GM12878 (cell line): Measurements from ENCODE around the gene PPP1R14D. TPM values are rescaled to one million over a fixed set of nuclear protein-coding genes. Genes with fewer than 3 reads are reported as not detected.

Experiments
- ATAC-seq: fragments of 200-7000 bp; cut with Tn5 transposase; 3 replicates; pipeline ENCODE4 v1.9.1; 2020; ENCODE audit warnings: mild to moderate bottlenecking, moderate library complexity
- BruUV-seq: library from RNA; stranded (reverse); fragments of 400-500 nt; replicated peaks from 2 replicates; lab custom pipeline; 2021; lab: Mats Ljungman, UMichigan
- CTCF ChIA-PET: fragments of 300-600 bp; sonication (Branson Sonifier 250); formaldehyde crosslinking; extraction: SDS; loops from one replicate; lab custom pipeline; 2021; ENCODE audit warnings: inconsistent platforms; lab: Yijun Ruan, JAX
- POLR2A ChIA-PET: fragments of 350-600 bp; formaldehyde crosslinking; extraction: SDS; loops from one replicate; lab custom pipeline; 2021; ENCODE audit warnings: inconsistent platforms; lab: Charles Lee
- RAD21 ChIA-PET: fragments of 300-600 bp; sonication (Branson Sonifier 250); formaldehyde crosslinking; loops from one replicate; lab custom pipeline; 2023; ENCODE audit warnings: antibody characterized with exemption; ENCODE audit not compliant: unreplicated experiment; lab: Charles Lee
- SMC1A ChIA-PET: fragments of 300-600 bp; sonication (Branson Sonifier 250); formaldehyde crosslinking; loops from one replicate; lab custom pipeline; 2023; ENCODE audit not compliant: unreplicated experiment, uncharacterized antibody; lab: Charles Lee
- DNase-seq: peaks from one replicate; pipeline ENCODE4 v3.0.0-alpha.2; 2011; ENCODE audit warnings: low read depth, low spot score
- FAIRE-seq: peaks from 3 replicates; lab custom pipeline; 2011; peaks lifted over from hg19 to GRCh38; lab: Jason Lieb, UNC
- H2AFZ ChIP-seq: 2 replicates; pipeline ENCODE4 v1.6.0; 2011; ENCODE audit warnings: low read depth, low read length, control low read depth; ENCODE audit not compliant: control insufficient read depth
- H3K27ac ChIP-seq: 2 replicates; pipeline ENCODE4 v1.5.1; 2011; ENCODE audit warnings: control low read depth; ENCODE audit not compliant: control insufficient read depth, insufficient read depth
- H3K27me3 ChIP-seq, 2 experiments: replicated peaks in 1 of 2; 2 replicates each; pipeline versions ENCODE4 v1.6.0 to v1.6.1; 2011; ENCODE audit warnings: low read length in 1 of 2; ENCODE audit not compliant: control insufficient read depth in 2 of 2, insufficient read depth in 2 of 2
- H3K36me3 ChIP-seq, 2 experiments: 2 replicates each; pipeline ENCODE4 v1.5.1; 2011; ENCODE audit warnings: low read length in 1 of 2; ENCODE audit not compliant: control insufficient read depth in 2 of 2, insufficient read depth in 2 of 2
- H3K4me1 ChIP-seq: 2 replicates; pipeline ENCODE4 v1.6.1; 2011; ENCODE audit warnings: mild to moderate bottlenecking, low read length, moderate library complexity, mixed read lengths; ENCODE audit not compliant: control insufficient read depth, insufficient read depth
- H3K4me2 ChIP-seq: 2 replicates; pipeline ENCODE4 v1.6.0; 2011; ENCODE audit warnings: control low read depth; ENCODE audit not compliant: control insufficient read depth, insufficient read depth
- H3K4me3 ChIP-seq: fragments of 200-600 bp; sonication (generic); 2 replicates; pipeline ENCODE4 v1.5.1; 2016
- H3K79me2 ChIP-seq: 2 replicates; pipeline ENCODE4 v1.6.0; 2011; ENCODE audit warnings: low read length; ENCODE audit not compliant: control insufficient read depth, insufficient read depth
- H3K9ac ChIP-seq: 2 replicates; pipeline ENCODE4 v1.8.0; 2011; ENCODE audit warnings: low read length, control low read depth, mixed read lengths; ENCODE audit not compliant: control insufficient read depth, insufficient read depth
- H3K9me3 ChIP-seq: replicated peaks from 3 replicates; pipeline ENCODE4 v1.5.1; 2011; ENCODE audit warnings: mild to moderate bottlenecking, low read length; ENCODE audit not compliant: control insufficient read depth, insufficient read depth
- H4K20me1 ChIP-seq: 2 replicates; pipeline ENCODE4 v1.6.0; 2011; ENCODE audit not compliant: control insufficient read depth, insufficient read depth
- E4F1 ChIP-seq: fragments of 450-650 bp; IDR thresholded peaks from 2 replicates; pipeline ENCODE4 v1.6.1; 2018; ENCODE audit warnings: borderline replicate concordance, mild to moderate bottlenecking; ENCODE audit not compliant: partially characterized antibody
- EGR1 ChIP-seq, 2 experiments: IDR thresholded peaks; 1 replicate in 1 of 2; 2 replicates in 1 of 2; pipeline ENCODE4 v1.6.1; 2011 to 2012; ENCODE audit warnings: low read depth in 2 of 2, low read length in 2 of 2, borderline replicate concordance in 1 of 2, mild to moderate bottlenecking in 1 of 2, moderate library complexity in 1 of 2
- FOS ChIP-seq: IDR thresholded peaks from 3 replicates; pipeline ENCODE4 v1.6.1; 2011; ENCODE audit warnings: borderline replicate concordance; ENCODE audit not compliant: insufficient read length; ENCODE audit errors: extremely low read depth
- IRF3 ChIP-seq: fragments of 450-650 bp; IDR thresholded peaks from 2 replicates; pipeline ENCODE4 v1.6.1; 2014; ENCODE audit warnings: mild to moderate bottlenecking
- NR2C1 ChIP-seq: fragments of 450-650 bp; IDR thresholded peaks from 2 replicates; pipeline ENCODE4 v1.6.1; 2017; ENCODE audit warnings: antibody characterized with exemption, mild to moderate bottlenecking, moderate library complexity
- POLR2A ChIP-seq: IDR thresholded peaks from 2 replicates; pipeline ENCODE4 v1.6.1; 2011; ENCODE audit warnings: low read depth, mild to moderate bottlenecking, low read length
- RAD51 ChIP-seq: fragments of 450-650 bp; IDR thresholded peaks from 2 replicates; pipeline ENCODE4 v1.6.1; 2016; ENCODE audit warnings: moderate library complexity, mild to moderate bottlenecking, inconsistent platforms
- RFX5 ChIP-seq: IDR thresholded peaks from 2 replicates; pipeline ENCODE4 v1.6.1; 2011; ENCODE audit warnings: low read depth, low read length, improper control_type of control experiment
- SIN3A ChIP-seq: IDR thresholded peaks from 2 replicates; pipeline ENCODE4 v1.6.1; 2012; ENCODE audit warnings: low read depth, low read length, improper control_type of control experiment
- SMAD1 ChIP-seq: fragments of 450-650 bp; IDR thresholded peaks from 2 replicates; pipeline ENCODE4 v1.6.1; 2018; ENCODE audit warnings: mild to moderate bottlenecking, low read depth; ENCODE audit not compliant: partially characterized antibody
- SMAD5 ChIP-seq: IDR thresholded peaks from 2 replicates; pipeline ENCODE4 v1.6.1; 2016; ENCODE audit warnings: antibody characterized with exemption, low read depth
- STAT1 ChIP-seq: fragments of 450-650 bp; conservative IDR thresholded peaks from 2 replicates; pipeline ENCODE4 v1.6.1; 2014; ENCODE audit warnings: antibody characterized with exemption, mild to moderate bottlenecking
- TAF1 ChIP-seq: IDR thresholded peaks from 2 replicates; pipeline ENCODE4 v1.6.1; 2011; ENCODE audit warnings: mild to moderate bottlenecking, low read depth, low read length, borderline replicate concordance
- TCF3 ChIP-seq: IDR thresholded peaks from 2 replicates; pipeline ENCODE4 v1.6.1; 2012; ENCODE audit warnings: low read depth, mild to moderate bottlenecking, low read length, borderline replicate concordance; ENCODE audit not compliant: insufficient read depth
- TCF7 ChIP-seq: IDR thresholded peaks from 2 replicates; pipeline ENCODE4 v1.6.1; 2014; ENCODE audit warnings: antibody characterized with exemption, borderline replicate concordance
- ZNF24 ChIP-seq: fragments of 450-650 bp; IDR thresholded peaks from 2 replicates; pipeline ENCODE4 v1.6.1; 2017; ENCODE audit warnings: antibody characterized with exemption, mild to moderate bottlenecking
- WGBS: methylation state at CpG from one replicate; pipeline ENCODE4 v1.1.6; 2016; ENCODE audit warnings: low lambda C conversion rate; ENCODE audit not compliant: insufficient replicate concordance, insufficient coverage; ENCODE audit errors: missing lambda C conversion rate; 5-methylcytosine and 5-hydroxymethylcytosine counted together
- in situ Hi-C: fragments of 300-500 bp; cut with MboI; formaldehyde crosslinking; loops from 9 replicates; pipeline ENCODE4 v1.14.3; 2018; ENCODE audit warnings: mixed read lengths
- intact Hi-C: fragments of 100-400 bp; cut with micrococcal nuclease; formaldehyde crosslinking; loops from one replicate; pipeline ENCODE4 v1.14.2; 2022; ENCODE audit not compliant: unreplicated experiment
- polyA plus RNA-seq, 11 experiments: library from polyadenylated mRNA; depleted of rRNA in 4 of 11; unstranded in 6 of 11; stranded (reverse) in 5 of 11; fragments of >200 nt; fragmentation: Nextera tagmentation in 4 of 11; fragmentation: Illumina TruSeq in 1 of 11; extraction: Ambion mirVana in 4 of 11; extraction: Trizol in 1 of 11; gene quantifications; 1 replicate in 1 of 11; 2 replicates in 10 of 11; pipeline versions ENCODE4 v1.2.1 to v1.2.3, GENCODE V29; 2011 to 2016; ENCODE audit warnings: inconsistent platforms in 2 of 11, missing spikeins in 2 of 11, low read depth in 1 of 11
- total RNA-seq, 4 experiments: library from RNA; depleted of rRNA in 3 of 4; stranded (reverse); fragments of >200 nt in 3 of 4; fragmentation: Illumina TruSeq in 1 of 4; extraction: Trizol in 1 of 4; gene quantifications; 2 replicates each; pipeline versions ENCODE4 v1.2.1 to v1.2.3, GENCODE V29; 2013 to 2021

PPP1R14D gene
- total and polyA plus RNA-seq, 10 of the 15 experiments (the other 5 are each of a cell fraction or from before 2014, with no cell fraction given): 0.10 TPM; not detected in 9

DNA sequence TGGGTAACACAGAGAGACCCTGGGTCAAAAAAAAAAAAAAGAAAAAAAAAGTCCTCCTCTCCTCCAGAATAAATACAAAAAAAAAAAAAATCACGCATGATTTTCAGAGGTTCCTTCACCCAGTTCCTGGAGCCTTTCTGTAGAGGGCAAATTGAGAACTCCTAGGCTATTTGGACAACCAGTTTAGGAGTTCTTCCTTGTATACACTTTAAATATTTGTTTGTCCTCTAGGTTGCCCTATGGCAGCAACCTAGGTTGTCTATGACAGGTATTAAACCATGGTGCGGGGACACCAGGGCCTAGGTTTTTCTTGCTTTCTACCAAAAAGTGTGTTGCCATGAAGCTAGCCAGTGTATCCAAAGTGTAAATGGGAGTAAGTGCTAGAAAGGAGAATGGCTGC is 25.4 kb downstream of the PPP1R14D start (continued):
- TF ChIP-seq E4F1 (no peak), EGR1 (IDR thresholded peaks at IDR 0.05; ENCODE audit: borderline replicate concordance in 1 of 2, low read depth in 2 of 2, low read length in 2 of 2) (no peak), TCF7 (no peak), FOS (no peak)

DNA sequence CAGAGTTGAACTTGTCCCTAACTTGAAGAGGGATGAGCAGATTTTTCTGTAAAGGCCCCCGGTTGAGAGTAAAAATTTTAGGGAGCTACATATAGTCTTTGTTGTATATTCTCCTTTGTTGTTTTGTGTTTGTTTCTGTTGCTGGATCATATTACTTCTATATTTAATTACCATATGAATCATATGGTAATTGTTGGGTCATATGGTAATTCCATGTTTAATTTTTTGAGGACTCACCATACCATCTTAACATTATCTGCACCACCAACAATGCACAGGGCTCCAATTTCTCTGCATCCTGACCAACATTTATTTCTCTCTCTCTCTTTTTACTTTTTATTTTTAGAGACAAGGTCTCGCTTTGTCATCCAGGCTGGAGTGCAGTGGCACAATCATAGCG is 29.0 kb downstream of the PPP1R14D start:
- intact Hi-C loops: no loop called here
- Histone ChIP-seq H3K4me3 (no peak overlapping the region), H3K9me3 (no peaks in the 10 kb centered on the region), H3K4me2 (no peak overlapping the region)
- no TSS peak for BruUV-seq
- TF ChIP-seq RFX5: no peak
- no peak for TF ChIP-seq SMAD5
- no peak for TF ChIP-seq ZNF24
- no peak for TF ChIP-seq RAD51
- no peak for TF ChIP-seq SIN3A
- TF ChIP-seq IRF3: no peak
- no peak for TF ChIP-seq STAT1
- TF ChIP-seq TAF1: no peak
- TF ChIP-seq POLR2A: no peak
- TF ChIP-seq SMAD1: no peak
- no peak for TF ChIP-seq NR2C1
- no peak for TF ChIP-seq TCF3
- TF ChIP-seq, all 136 proteins: peak for 0
- no peaks in the 10 kb centered on the region for H4K20me1 ChIP-seq
- ChIA-PET RAD21 (interaction anchor here (1.5 kb wide), 1 partner anchor 92 kb away, joined by 5 read pairs; no protein-coding TSS in a partner anchor), SMC1A (no interaction called here), CTCF (interaction anchor here (1.2 kb wide), 1 partner anchor 60 kb away, joined by 3 read pairs; no protein-coding TSS in a partner anchor), POLR2A (interaction anchor here (1.6 kb wide), 1 partner anchor 61 kb away, joined by 4 read pairs; no protein-coding TSS in a partner anchor)
- H3K9ac ChIP-seq: no peak overlapping the region
- no peaks in the 10 kb centered on the region for H3K4me1 ChIP-seq
- no peak overlapping the region for H2AFZ ChIP-seq
- no peaks in the 10 kb centered on the region for H3K27me3 ChIP-seq
- 96% methylated on average over 3 of the region's 3 CpGs for WGBS
- no peak for ATAC-seq
- FAIRE-seq: no peak
- H3K27ac ChIP-seq: no peak overlapping the region
- no peaks in the 10 kb centered on the region; the same call in 1 of the 2 replicates for H3K79me2 ChIP-seq
- no peaks in the 10 kb centered on the region for H3K36me3 ChIP-seq
- DNase-seq: no peak
- in situ Hi-C loops: no loop called here
